HEK293 (cell line): ENCODE measurements around the gene MAEA.
A peak's percentile ranks its signal among the peaks of the same experiment; 100 is the strongest.

Experiments used
- CTCF ChIA-PET: fragments of 350-600 bp; formaldehyde crosslinking; extraction: SDS; loops from one replicate; lab custom pipeline; 2021; ENCODE audit warnings: antibody characterized with exemption; lab: Yijun Ruan, JAX
- POLR2A ChIA-PET: fragments of 300-600 bp; formaldehyde crosslinking; extraction: SDS; loops from one replicate; lab custom pipeline; 2020; ENCODE audit warnings: antibody characterized with exemption, inconsistent platforms; lab: Yijun Ruan, JAX
- H3K27ac ChIP-seq: fragments of 200-500 bp; sonication (Bioruptor generic); 2 replicates; pipeline ENCODE4 v1.5.1; 2014; ENCODE audit warnings: low read depth, low read length, control low read depth, inconsistent platforms; ENCODE audit errors: extremely low read depth
- H3K36me3 ChIP-seq, 2 experiments: fragments of 200-500 bp in 1 of 2; sonication (Bioruptor generic) in 1 of 2; 1 replicate in 1 of 2; 2 replicates in 1 of 2; pipeline ENCODE4 v1.5.1; 2014 to 2017; ENCODE audit warnings: inconsistent platforms in 2 of 2, low read length in 2 of 2; ENCODE audit not compliant: control insufficient read depth in 2 of 2, insufficient read depth in 1 of 2
- H3K4me1 ChIP-seq: fragments of 200-500 bp; sonication (Bioruptor generic); 2 replicates; pipeline ENCODE4 v1.5.1; 2014; ENCODE audit warnings: mild to moderate bottlenecking, low read length, inconsistent platforms; ENCODE audit not compliant: control insufficient read depth, insufficient read depth
- H3K4me3 ChIP-seq: 2 replicates; pipeline ENCODE4 v1.5.1; 2011; ENCODE audit warnings: low read depth, mild to moderate bottlenecking, control low read depth, low read length, moderate library complexity
- H3K9me3 ChIP-seq: fragments of 200-500 bp; sonication (Bioruptor generic); 2 replicates; pipeline ENCODE4 v1.5.1; 2014; ENCODE audit warnings: low read depth, low read length, inconsistent platforms; ENCODE audit not compliant: control insufficient read depth, insufficient read depth
- HIC1 ChIP-seq: fragments of 450-650 bp; formaldehyde crosslinking; IDR thresholded peaks from 2 replicates; pipeline ENCODE4 v1.5.1; 2016; ENCODE audit warnings: missing biosample characterization, missing genetic modification characterization
- KLF16 ChIP-seq: fragments of 450-650 bp; formaldehyde crosslinking; IDR thresholded peaks from 2 replicates; pipeline ENCODE4 v1.5.1; 2017; ENCODE audit warnings: missing biosample characterization, missing genetic modification characterization
- ZBTB8A ChIP-seq: fragments of 450-650 bp; formaldehyde crosslinking; IDR thresholded peaks from 2 replicates; pipeline ENCODE4 v1.5.1; 2016; ENCODE audit warnings: missing biosample characterization, missing genetic modification characterization
- ZNF112 ChIP-seq: fragments of 450-650 bp; formaldehyde crosslinking; IDR thresholded peaks from 2 replicates; pipeline ENCODE4 v1.5.0; 2017; ENCODE audit warnings: missing biosample characterization, missing genetic modification characterization
- ZNF146 ChIP-seq: fragments of 450-650 bp; formaldehyde crosslinking; IDR thresholded peaks from 2 replicates; pipeline ENCODE4 v1.5.1; 2016; ENCODE audit warnings: missing biosample characterization, missing genetic modification characterization
- ZNF16 ChIP-seq: fragments of 450-650 bp; formaldehyde crosslinking; IDR thresholded peaks from 2 replicates; pipeline ENCODE4 v1.5.1; 2016; ENCODE audit warnings: low read depth, missing biosample characterization, missing genetic modification characterization
- ZNF302 ChIP-seq: fragments of 450-650 bp; formaldehyde crosslinking; IDR thresholded peaks from 2 replicates; pipeline ENCODE4 v1.5.1; 2016; ENCODE audit warnings: missing biosample characterization, missing genetic modification characterization, low read depth
- ZNF404 ChIP-seq: fragments of 450-650 bp; formaldehyde crosslinking; IDR thresholded peaks from 2 replicates; pipeline ENCODE4 v1.5.1; 2017; ENCODE audit warnings: missing biosample characterization, missing genetic modification characterization
- ZNF548 ChIP-seq: fragments of 450-650 bp; formaldehyde crosslinking; IDR thresholded peaks from 2 replicates; pipeline ENCODE4 v1.5.1; 2016; ENCODE audit warnings: missing biosample characterization, missing genetic modification characterization
- ZNF558 ChIP-seq: fragments of 450-650 bp; formaldehyde crosslinking; IDR thresholded peaks from 2 replicates; pipeline ENCODE4 v1.5.1; 2016; ENCODE audit warnings: missing biosample characterization, missing genetic modification characterization
- ZNF571 ChIP-seq: fragments of 450-650 bp; formaldehyde crosslinking; IDR thresholded peaks from 2 replicates; pipeline ENCODE4 v1.5.0; 2017; ENCODE audit warnings: missing biosample characterization, missing genetic modification characterization
- ZNF624 ChIP-seq: fragments of 450-650 bp; formaldehyde crosslinking; IDR thresholded peaks from 2 replicates; pipeline ENCODE4 v1.5.1; 2017; ENCODE audit warnings: missing biosample characterization, missing genetic modification characterization
- ZNF76 ChIP-seq: fragments of 450-650 bp; formaldehyde crosslinking; IDR thresholded peaks from 2 replicates; pipeline ENCODE4; 2016; ENCODE audit warnings: low read depth, missing biosample characterization, missing genetic modification characterization, borderline replicate concordance
- ZSCAN18 ChIP-seq: fragments of 450-650 bp; formaldehyde crosslinking; IDR thresholded peaks from 2 replicates; pipeline ENCODE4 v1.5.1; 2016; ENCODE audit warnings: missing biosample characterization, missing genetic modification characterization
- ZSCAN5A ChIP-seq: fragments of 450-650 bp; formaldehyde crosslinking; IDR thresholded peaks from 2 replicates; pipeline ENCODE4 v1.5.1; 2016; ENCODE audit warnings: missing biosample characterization, missing genetic modification characterization
- TF ChIP-seq, protein P1 (sequence below): fragments of 450-650 bp; formaldehyde crosslinking; IDR thresholded peaks from 2 replicates; pipeline ENCODE4 v1.5.1; 2016; ENCODE audit warnings: missing biosample characterization, missing genetic modification characterization
- TF ChIP-seq, protein P2 (sequence below): fragments of 450-650 bp; formaldehyde crosslinking; IDR thresholded peaks from 2 replicates; pipeline ENCODE4 v1.5.1; 2016; ENCODE audit warnings: missing biosample characterization, missing genetic modification characterization
- TF ChIP-seq, protein P3 (sequence below): fragments of 450-650 bp; formaldehyde crosslinking; IDR thresholded peaks from 2 replicates; pipeline ENCODE4 v1.5.1; 2016; ENCODE audit warnings: missing biosample characterization, missing genetic modification characterization

Gene MAEA

DNA sequence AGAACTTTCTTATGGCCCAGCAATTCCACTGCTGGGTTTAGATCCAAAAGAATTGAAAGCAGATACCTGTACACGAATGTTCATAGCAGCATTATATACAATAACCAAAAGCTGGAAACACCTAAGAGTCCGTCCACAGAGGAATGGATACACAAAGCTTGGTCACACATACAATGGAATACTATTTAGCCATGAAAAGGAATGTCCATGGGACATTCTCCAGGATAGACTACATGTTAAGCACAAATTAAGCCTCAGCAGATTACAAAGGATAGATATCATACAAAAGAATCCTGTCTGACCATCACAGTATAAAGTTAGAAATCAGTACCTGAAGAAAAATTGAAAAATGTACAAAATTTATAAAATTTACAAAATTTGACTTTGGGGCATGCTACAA lies 12.7 kb upstream of the MAEA start:
- CTCF ChIA-PET = interaction anchor here (1.8 kb wide), 1 partner anchor 8 kb away, joined by 5 read pairs; no protein-coding TSS in a partner anchor
- no peak for TF ChIP-seq ZNF548
- no peak for TF ChIP-seq ZNF571
- TF ChIP-seq ZSCAN18 (tag by site-specific recombination) = no peak
- no peak for TF ChIP-seq ZNF404 (tag by site-specific recombination)
- TF ChIP-seq ZNF146 (tag by site-specific recombination) = peak; percentile 55; the same call in 1 of the 2 replicates
- no peak for TF ChIP-seq ZNF302
- TF ChIP-seq, protein P1, sequence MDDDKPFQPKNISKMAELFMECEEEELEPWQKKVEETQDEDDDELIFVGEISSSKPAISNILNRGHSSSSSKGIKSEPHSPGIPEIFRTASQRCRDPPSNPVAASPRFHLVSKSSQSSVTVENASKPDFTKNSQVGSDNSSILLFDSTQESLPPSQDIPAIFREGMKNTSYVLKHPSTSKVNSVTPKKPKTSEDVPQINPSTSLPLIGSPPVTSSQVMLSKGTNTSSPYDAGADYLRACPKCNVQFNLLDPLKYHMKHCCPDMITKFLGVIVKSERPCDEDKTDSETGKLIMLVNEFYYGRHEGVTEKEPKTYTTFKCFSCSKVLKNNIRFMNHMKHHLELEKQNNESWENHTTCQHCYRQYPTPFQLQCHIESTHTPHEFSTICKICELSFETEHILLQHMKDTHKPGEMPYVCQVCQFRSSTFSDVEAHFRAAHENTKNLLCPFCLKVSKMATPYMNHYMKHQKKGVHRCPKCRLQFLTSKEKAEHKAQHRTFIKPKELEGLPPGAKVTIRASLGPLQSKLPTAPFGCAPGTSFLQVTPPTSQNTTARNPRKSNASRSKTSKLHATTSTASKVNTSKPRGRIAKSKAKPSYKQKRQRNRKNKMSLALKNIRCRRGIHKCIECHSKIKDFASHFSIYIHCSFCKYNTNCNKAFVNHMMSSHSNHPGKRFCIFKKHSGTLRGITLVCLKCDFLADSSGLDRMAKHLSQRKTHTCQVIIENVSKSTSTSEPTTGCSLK (tag by site-specific recombination) = no peak
- H3K4me3 ChIP-seq = no peak overlapping the region
- POLR2A ChIA-PET = interaction anchor here (0.6 kb wide), 1 partner anchor 10 kb away, joined by 3 read pairs; no protein-coding TSS in a partner anchor
- no peaks in the 10 kb centered on the region for H3K4me1 ChIP-seq
- H3K27ac ChIP-seq = no peak overlapping the region
- no peaks in the 10 kb centered on the region for H3K36me3 ChIP-seq
- H3K9me3 ChIP-seq = no peaks in the 10 kb centered on the region

GRCh38 chr4:1277667-1278665 lies 11.7 kb upstream of the MAEA start:
- H3K9me3 ChIP-seq = no peaks in the 10 kb centered on the region
- no peak overlapping the region for H3K27ac ChIP-seq
- CTCF ChIA-PET = interaction anchor here (0.7 to 1.8 kb wide), 2 partner anchors 9 to 307 kb away, joined by 3 to 5 read pairs; no protein-coding TSS in a partner anchor
- no peaks in the 10 kb centered on the region for H3K36me3 ChIP-seq
- TF ChIP-seq ZSCAN5A (tag by site-specific recombination) (no peak), ZNF146 (tag by site-specific recombination) (peak; percentile 92)
- H3K4me1 ChIP-seq = no peaks in the 10 kb centered on the region
- H3K4me3 ChIP-seq = no peak overlapping the region
- POLR2A ChIA-PET = no interaction called here

DNA sequence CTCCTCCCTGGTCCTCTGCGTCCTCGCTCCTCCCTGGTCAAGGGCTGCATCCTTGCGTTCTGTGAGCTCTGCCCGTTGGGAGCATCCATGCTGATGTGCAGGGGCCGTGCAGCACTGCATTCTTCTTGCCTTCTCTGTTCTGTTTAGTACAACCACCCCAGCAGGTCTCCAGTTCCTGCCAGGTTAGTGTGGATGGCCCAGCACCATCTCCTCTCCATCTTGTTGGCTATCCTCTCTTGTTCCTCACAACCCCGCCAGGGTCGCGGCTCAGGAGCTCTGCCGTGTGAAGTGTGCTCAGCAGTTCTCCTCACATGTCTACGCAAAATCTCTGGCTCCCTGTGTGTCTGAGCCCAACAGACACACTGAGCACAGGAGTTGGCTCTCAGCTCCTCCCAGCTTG lies 10.4 kb upstream of the MAEA start:
- H3K4me3 ChIP-seq = no peak overlapping the region
- H3K36me3 ChIP-seq = no peaks in the 10 kb centered on the region
- no peaks in the 10 kb centered on the region for H3K9me3 ChIP-seq
- H3K27ac ChIP-seq = no peak overlapping the region
- CTCF ChIA-PET = no interaction called here
- POLR2A ChIA-PET = no interaction called here
- H3K4me1 ChIP-seq = no peaks in the 10 kb centered on the region
- TF ChIP-seq ZNF76 (tag by site-specific recombination) (no peak), ZNF112 (tag by site-specific recombination) (no peak), HIC1 (tag by site-specific recombination) (no peak), ZNF624 (no peak), KLF16 (tag by site-specific recombination) (no peak), ZNF16 (tag by site-specific recombination) (no peak), ZBTB8A (no peak), ZNF558 (no peak)
- TF ChIP-seq, protein P2, sequence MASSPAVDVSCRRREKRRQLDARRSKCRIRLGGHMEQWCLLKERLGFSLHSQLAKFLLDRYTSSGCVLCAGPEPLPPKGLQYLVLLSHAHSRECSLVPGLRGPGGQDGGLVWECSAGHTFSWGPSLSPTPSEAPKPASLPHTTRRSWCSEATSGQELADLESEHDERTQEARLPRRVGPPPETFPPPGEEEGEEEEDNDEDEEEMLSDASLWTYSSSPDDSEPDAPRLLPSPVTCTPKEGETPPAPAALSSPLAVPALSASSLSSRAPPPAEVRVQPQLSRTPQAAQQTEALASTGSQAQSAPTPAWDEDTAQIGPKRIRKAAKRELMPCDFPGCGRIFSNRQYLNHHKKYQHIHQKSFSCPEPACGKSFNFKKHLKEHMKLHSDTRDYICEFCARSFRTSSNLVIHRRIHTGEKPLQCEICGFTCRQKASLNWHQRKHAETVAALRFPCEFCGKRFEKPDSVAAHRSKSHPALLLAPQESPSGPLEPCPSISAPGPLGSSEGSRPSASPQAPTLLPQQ (tag by site-specific recombination) = no peak
- TF ChIP-seq, protein P3, sequence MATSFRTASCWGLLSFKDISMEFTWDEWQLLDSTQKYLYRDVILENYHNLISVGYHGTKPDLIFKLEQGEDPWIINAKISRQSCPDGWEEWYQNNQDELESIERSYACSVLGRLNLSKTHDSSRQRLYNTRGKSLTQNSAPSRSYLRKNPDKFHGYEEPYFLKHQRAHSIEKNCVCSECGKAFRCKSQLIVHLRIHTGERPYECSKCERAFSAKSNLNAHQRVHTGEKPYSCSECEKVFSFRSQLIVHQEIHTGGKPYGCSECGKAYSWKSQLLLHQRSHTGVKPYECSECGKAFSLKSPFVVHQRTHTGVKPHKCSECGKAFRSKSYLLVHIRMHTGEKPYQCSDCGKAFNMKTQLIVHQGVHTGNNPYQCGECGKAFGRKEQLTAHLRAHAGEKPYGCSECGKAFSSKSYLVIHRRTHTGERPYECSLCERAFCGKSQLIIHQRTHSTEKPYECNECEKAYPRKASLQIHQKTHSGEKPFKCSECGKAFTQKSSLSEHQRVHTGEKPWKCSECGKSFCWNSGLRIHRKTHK (tag by site-specific recombination) = no peak
